Upper lobe of left lung (tissue), 4 donors: ENCODE data around the gene SERPINA12.

Source experiments
- POLR2A ChIP-seq, 4 donors: fragments of 450-650 bp; IDR thresholded peaks; one replicate each; pipeline ENCODE4 v1.5.1; 2016 to 2017; ENCODE audit warnings: antibody characterized with exemption in 4 of 4, mild to moderate bottlenecking in 2 of 4
- TF ChIP-seq, protein P1 (sequence below), 6 experiments: fragments of 450-650 bp in 4 of 6; fragments of 200-600 bp in 2 of 6; sonication (generic) in 2 of 6; IDR thresholded peaks; one replicate each; pipeline ENCODE4 v1.5.1; 2016 to 2019; ENCODE audit warnings: antibody characterized with exemption in 6 of 6

DNA sequence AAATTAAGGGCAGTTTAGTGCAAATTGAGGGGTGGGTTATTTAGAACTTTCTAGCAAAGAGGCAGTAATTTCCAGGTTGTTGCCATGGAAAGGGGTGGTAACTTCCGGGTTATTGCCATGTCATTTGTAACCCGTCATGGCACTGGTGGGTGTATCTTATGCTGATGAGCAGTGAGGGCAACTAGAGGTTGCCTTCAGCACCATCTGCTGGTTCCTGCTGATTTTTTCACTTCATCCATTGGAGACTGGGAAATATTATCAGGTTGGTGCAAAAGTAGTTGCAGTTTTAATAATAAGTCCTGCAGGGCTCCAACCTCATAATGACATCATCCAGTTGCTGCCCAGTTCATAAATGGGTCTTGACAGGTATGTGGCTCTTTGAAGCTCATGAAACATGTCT, 27.6 kb upstream of the SERPINA12 start:
- TF ChIP-seq, protein P1, sequence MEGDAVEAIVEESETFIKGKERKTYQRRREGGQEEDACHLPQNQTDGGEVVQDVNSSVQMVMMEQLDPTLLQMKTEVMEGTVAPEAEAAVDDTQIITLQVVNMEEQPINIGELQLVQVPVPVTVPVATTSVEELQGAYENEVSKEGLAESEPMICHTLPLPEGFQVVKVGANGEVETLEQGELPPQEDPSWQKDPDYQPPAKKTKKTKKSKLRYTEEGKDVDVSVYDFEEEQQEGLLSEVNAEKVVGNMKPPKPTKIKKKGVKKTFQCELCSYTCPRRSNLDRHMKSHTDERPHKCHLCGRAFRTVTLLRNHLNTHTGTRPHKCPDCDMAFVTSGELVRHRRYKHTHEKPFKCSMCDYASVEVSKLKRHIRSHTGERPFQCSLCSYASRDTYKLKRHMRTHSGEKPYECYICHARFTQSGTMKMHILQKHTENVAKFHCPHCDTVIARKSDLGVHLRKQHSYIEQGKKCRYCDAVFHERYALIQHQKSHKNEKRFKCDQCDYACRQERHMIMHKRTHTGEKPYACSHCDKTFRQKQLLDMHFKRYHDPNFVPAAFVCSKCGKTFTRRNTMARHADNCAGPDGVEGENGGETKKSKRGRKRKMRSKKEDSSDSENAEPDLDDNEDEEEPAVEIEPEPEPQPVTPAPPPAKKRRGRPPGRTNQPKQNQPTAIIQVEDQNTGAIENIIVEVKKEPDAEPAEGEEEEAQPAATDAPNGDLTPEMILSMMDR (IDR thresholded peaks at IDR 0.05) = no peak
- TF ChIP-seq POLR2A (IDR thresholded peaks at IDR 0.05) = no peak
